ENCODE results near the gene PDPK1.

DNA sequence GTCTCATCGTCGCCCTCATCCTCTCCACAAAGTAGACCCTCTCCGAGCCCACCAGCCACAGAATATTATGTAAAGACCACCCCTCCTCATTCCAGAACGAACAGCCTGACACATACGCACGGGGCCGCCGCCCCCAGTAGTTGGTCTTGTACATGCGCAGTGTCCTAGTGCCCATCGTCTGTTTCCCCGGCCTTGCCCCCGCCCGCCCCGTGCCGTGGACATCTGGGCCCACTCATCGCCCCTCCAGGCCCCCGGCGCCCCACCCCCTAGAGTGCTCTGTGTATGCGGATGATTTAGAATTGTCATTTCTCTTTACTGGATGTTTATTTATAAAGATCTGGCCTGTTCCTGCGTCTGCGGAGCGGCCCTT, 18.1 kb upstream of the PDPK1 start:
- TF ChIP-seq, protein P1, sequence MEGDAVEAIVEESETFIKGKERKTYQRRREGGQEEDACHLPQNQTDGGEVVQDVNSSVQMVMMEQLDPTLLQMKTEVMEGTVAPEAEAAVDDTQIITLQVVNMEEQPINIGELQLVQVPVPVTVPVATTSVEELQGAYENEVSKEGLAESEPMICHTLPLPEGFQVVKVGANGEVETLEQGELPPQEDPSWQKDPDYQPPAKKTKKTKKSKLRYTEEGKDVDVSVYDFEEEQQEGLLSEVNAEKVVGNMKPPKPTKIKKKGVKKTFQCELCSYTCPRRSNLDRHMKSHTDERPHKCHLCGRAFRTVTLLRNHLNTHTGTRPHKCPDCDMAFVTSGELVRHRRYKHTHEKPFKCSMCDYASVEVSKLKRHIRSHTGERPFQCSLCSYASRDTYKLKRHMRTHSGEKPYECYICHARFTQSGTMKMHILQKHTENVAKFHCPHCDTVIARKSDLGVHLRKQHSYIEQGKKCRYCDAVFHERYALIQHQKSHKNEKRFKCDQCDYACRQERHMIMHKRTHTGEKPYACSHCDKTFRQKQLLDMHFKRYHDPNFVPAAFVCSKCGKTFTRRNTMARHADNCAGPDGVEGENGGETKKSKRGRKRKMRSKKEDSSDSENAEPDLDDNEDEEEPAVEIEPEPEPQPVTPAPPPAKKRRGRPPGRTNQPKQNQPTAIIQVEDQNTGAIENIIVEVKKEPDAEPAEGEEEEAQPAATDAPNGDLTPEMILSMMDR (IDR thresholded peaks at IDR 0.05) = no peak
- TF ChIP-seq POLR2A (IDR thresholded peaks at IDR 0.05) = no peak
